Measurements from ENCODE around the gene GPX3.
A peak's percentile ranks its signal among the peaks of the same experiment; 100 is the strongest.

The GPX3 gene

GRCh38 chr5:151048526-151048925, 28.1 kb downstream of the GPX3 start:
- no peak overlapping the region for H4K8ac ChIP-seq (ENCODE audit: low read depth, low read length)
- no peak overlapping the region for H3K4me2 ChIP-seq (ENCODE audit: insufficient read depth, low read length, poor library complexity, severe bottlenecking)
- DNase-seq (ENCODE audit: low spot score): no peak
- no peak overlapping the region for H2BK12ac ChIP-seq (ENCODE audit: low read length)
- H3K9me3 ChIP-seq (replicated peaks in 1 of 2; ENCODE audit: control insufficient read depth in 2 of 2, insufficient read depth in 1 of 2, low read depth in 1 of 2, low read length in 2 of 2): peaks cover 0 to 2% of the 10 kb centered on the region in 2 donors
- H2BK5ac ChIP-seq (ENCODE audit: low read length): no peak overlapping the region
- no peaks in the 10 kb centered on the region for H3K4me1 ChIP-seq (ENCODE audit: control insufficient read depth in 2 of 2, insufficient read depth in 1 of 2, low read depth in 1 of 2, low read length in 2 of 2)
- H2AFZ ChIP-seq (ENCODE audit: low read length): no peak overlapping the region
- H3K27ac ChIP-seq (replicated peaks; ENCODE audit: low read length): no peak overlapping the region
- peaks cover 13 to 43% of the 10 kb centered on the region in 2 donors for H3K36me3 ChIP-seq (replicated peaks in 1 of 2; ENCODE audit: control insufficient read depth in 2 of 2, insufficient read depth in 2 of 2, low read length in 2 of 2)
- no peak overlapping the region for H2BK15ac ChIP-seq (ENCODE audit: low read length)
- no peak overlapping the region for H2BK120ac ChIP-seq (ENCODE audit: low read depth, low read length)
- H3K4ac ChIP-seq (ENCODE audit: low read length): no peak overlapping the region
- peak overlapping the region in 1 of 2 donors; percentile 46 for H3K4me3 ChIP-seq (ENCODE audit: low read length in 2 of 2)
- H3K27me3 ChIP-seq (ENCODE audit: control insufficient read depth in 3 of 3, insufficient read depth in 3 of 3, low read depth in 1 of 3, low read length in 3 of 3): no peaks in the 10 kb centered on the region
- H3K18ac ChIP-seq (ENCODE audit: low read length): no peak overlapping the region
- WGBS, 2 donors (ENCODE audit: extremely low coverage in 2 of 2, insufficient read length in 2 of 2, insufficient replicate concordance in 1 of 2): no CpG with 5 or more reads among the region's 7 CpGs
- H4K91ac ChIP-seq (ENCODE audit: low read depth, low read length, poor library complexity): no peak overlapping the region
- H3K79me1 ChIP-seq (ENCODE audit: low read depth, low read length): no peaks in the 10 kb centered on the region
- no peak overlapping the region for H3K14ac ChIP-seq (ENCODE audit: low read length)
- no peak overlapping the region for H3K23ac ChIP-seq (ENCODE audit: low read depth, low read length, poor library complexity)
- no peak overlapping the region for H3K9ac ChIP-seq (ENCODE audit: low read depth, low read length, poor library complexity)
- H2AK5ac ChIP-seq (ENCODE audit: low read depth, low read length): no peak overlapping the region

- Histone ChIP-seq H3K27ac (replicated peaks; ENCODE audit: low read length) (no peak overlapping the region), H3K14ac (ENCODE audit: low read length) (no peak overlapping the region), H2BK120ac (ENCODE audit: low read depth, low read length) (no peak overlapping the region), H2BK12ac (ENCODE audit: low read length) (no peak overlapping the region), H3K36me3 (replicated peaks in 1 of 2; ENCODE audit: control insufficient read depth in 2 of 2, insufficient read depth in 2 of 2, low read length in 2 of 2) (peaks cover 8 to 31% of the 10 kb centered on the region in 2 donors), H3K18ac (ENCODE audit: low read length) (no peak overlapping the region), H3K4me2 (ENCODE audit: insufficient read depth, low read length, poor library complexity, severe bottlenecking) (no peak overlapping the region), H4K8ac (ENCODE audit: low read depth, low read length) (no peak overlapping the region), H3K27me3 (ENCODE audit: control insufficient read depth in 3 of 3, insufficient read depth in 3 of 3, low read depth in 1 of 3, low read length in 3 of 3) (no peaks in the 10 kb centered on the region), H3K4me3 (ENCODE audit: low read length in 2 of 2) (no peak overlapping the region), H2BK15ac (ENCODE audit: low read length) (no peak overlapping the region), H2AFZ (ENCODE audit: low read length) (no peak overlapping the region), H2AK5ac (ENCODE audit: low read depth, low read length) (no peak overlapping the region), H3K9ac (ENCODE audit: low read depth, low read length, poor library complexity) (no peak overlapping the region), H3K4me1 (ENCODE audit: control insufficient read depth in 2 of 2, insufficient read depth in 1 of 2, low read depth in 1 of 2, low read length in 2 of 2) (no peaks in the 10 kb centered on the region), H2BK5ac (ENCODE audit: low read length) (no peak overlapping the region), H3K23ac (ENCODE audit: low read depth, low read length, poor library complexity) (no peak overlapping the region), H3K4ac (ENCODE audit: low read length) (no peak overlapping the region), H4K91ac (ENCODE audit: low read depth, low read length, poor library complexity) (no peak overlapping the region), H3K79me1 (ENCODE audit: low read depth, low read length) (peaks cover 2% of the 10 kb centered on the region), H3K9me3 (replicated peaks in 1 of 2; ENCODE audit: control insufficient read depth in 2 of 2, insufficient read depth in 1 of 2, low read depth in 1 of 2, low read length in 2 of 2) (peaks cover 0 to 2% of the 10 kb centered on the region in 2 donors)
- no CpG with 5 or more reads among the region's 6 CpGs for WGBS, 2 donors (ENCODE audit: extremely low coverage in 2 of 2, insufficient read length in 2 of 2, insufficient replicate concordance in 1 of 2)
- peak; percentile 74 for DNase-seq (ENCODE audit: low spot score)
These were observed 30.9 kb downstream of the GPX3 start for GRCh38 chr5:151051066-151051930.

GRCh38 chr5:151051931-151052608, 31.7 kb downstream of the GPX3 start:
- Histone ChIP-seq H2AFZ (ENCODE audit: low read length) (no peak overlapping the region), H3K4ac (ENCODE audit: low read length) (no peak overlapping the region), H4K8ac (ENCODE audit: low read depth, low read length) (no peak overlapping the region), H3K9me3 (replicated peaks in 1 of 2; ENCODE audit: control insufficient read depth in 2 of 2, insufficient read depth in 1 of 2, low read depth in 1 of 2, low read length in 2 of 2) (peaks cover 0 to 2% of the 10 kb centered on the region in 2 donors), H3K4me3 (ENCODE audit: low read length in 2 of 2) (no peak overlapping the region), H3K36me3 (replicated peaks in 1 of 2; ENCODE audit: control insufficient read depth in 2 of 2, insufficient read depth in 2 of 2, low read length in 2 of 2) (peaks cover 8 to 30% of the 10 kb centered on the region in 2 donors), H3K9ac (ENCODE audit: low read depth, low read length, poor library complexity) (no peak overlapping the region), H3K27ac (replicated peaks; ENCODE audit: low read length) (no peak overlapping the region), H2AK5ac (ENCODE audit: low read depth, low read length) (no peak overlapping the region), H2BK12ac (ENCODE audit: low read length) (no peak overlapping the region), H3K4me2 (ENCODE audit: insufficient read depth, low read length, poor library complexity, severe bottlenecking) (no peak overlapping the region), H3K23ac (ENCODE audit: low read depth, low read length, poor library complexity) (no peak overlapping the region), H4K91ac (ENCODE audit: low read depth, low read length, poor library complexity) (no peak overlapping the region), H3K18ac (ENCODE audit: low read length) (no peak overlapping the region), H2BK15ac (ENCODE audit: low read length) (no peak overlapping the region), H3K27me3 (ENCODE audit: control insufficient read depth in 3 of 3, insufficient read depth in 3 of 3, low read depth in 1 of 3, low read length in 3 of 3) (no peaks in the 10 kb centered on the region), H2BK120ac (ENCODE audit: low read depth, low read length) (no peak overlapping the region), H3K79me1 (ENCODE audit: low read depth, low read length) (peaks cover 2% of the 10 kb centered on the region), H3K14ac (ENCODE audit: low read length) (peak overlapping the region; percentile 17), H2BK5ac (ENCODE audit: low read length) (no peak overlapping the region), H3K4me1 (ENCODE audit: control insufficient read depth in 2 of 2, insufficient read depth in 1 of 2, low read depth in 1 of 2, low read length in 2 of 2) (no peaks in the 10 kb centered on the region)
- no CpG with 5 or more reads among the region's 10 CpGs for WGBS, 2 donors (ENCODE audit: extremely low coverage in 2 of 2, insufficient read length in 2 of 2, insufficient replicate concordance in 1 of 2)
- DNase-seq (ENCODE audit: low spot score): no peak

GRCh38 chr5:151052836-151053235, 32.4 kb downstream of the GPX3 start:
- peaks cover 8 to 24% of the 10 kb centered on the region in 2 donors for H3K36me3 ChIP-seq (replicated peaks in 1 of 2; ENCODE audit: control insufficient read depth in 2 of 2, insufficient read depth in 2 of 2, low read length in 2 of 2)
- no peak overlapping the region for H2AFZ ChIP-seq (ENCODE audit: low read length)
- no peak for DNase-seq (ENCODE audit: low spot score)
- peaks cover 2% of the 10 kb centered on the region for H3K79me1 ChIP-seq (ENCODE audit: low read depth, low read length)
- no peak overlapping the region for H3K4ac ChIP-seq (ENCODE audit: low read length)
- no peak overlapping the region for H4K8ac ChIP-seq (ENCODE audit: low read depth, low read length)
- H4K91ac ChIP-seq (ENCODE audit: low read depth, low read length, poor library complexity): no peak overlapping the region
- H3K18ac ChIP-seq (ENCODE audit: low read length): no peak overlapping the region
- WGBS, 2 donors (ENCODE audit: extremely low coverage in 2 of 2, insufficient read length in 2 of 2, insufficient replicate concordance in 1 of 2): no CpG with 5 or more reads among the region's 3 CpGs
- no peak overlapping the region for H2BK120ac ChIP-seq (ENCODE audit: low read depth, low read length)
- H3K4me2 ChIP-seq (ENCODE audit: insufficient read depth, low read length, poor library complexity, severe bottlenecking): no peak overlapping the region
- H2BK12ac ChIP-seq (ENCODE audit: low read length): no peak overlapping the region
- no peaks in the 10 kb centered on the region for H3K4me1 ChIP-seq (ENCODE audit: control insufficient read depth in 2 of 2, insufficient read depth in 1 of 2, low read depth in 1 of 2, low read length in 2 of 2)
- no peak overlapping the region for H2AK5ac ChIP-seq (ENCODE audit: low read depth, low read length)
- no peak overlapping the region for H3K27ac ChIP-seq (replicated peaks; ENCODE audit: low read length)
- no peak overlapping the region for H2BK5ac ChIP-seq (ENCODE audit: low read length)
- no peak overlapping the region for H3K23ac ChIP-seq (ENCODE audit: low read depth, low read length, poor library complexity)
- peaks cover 0 to 2% of the 10 kb centered on the region in 2 donors for H3K9me3 ChIP-seq (replicated peaks in 1 of 2; ENCODE audit: control insufficient read depth in 2 of 2, insufficient read depth in 1 of 2, low read depth in 1 of 2, low read length in 2 of 2)
- H3K4me3 ChIP-seq (ENCODE audit: low read length in 2 of 2): no peak overlapping the region
- H3K27me3 ChIP-seq (ENCODE audit: control insufficient read depth in 3 of 3, insufficient read depth in 3 of 3, low read depth in 1 of 3, low read length in 3 of 3): no peaks in the 10 kb centered on the region
- H3K9ac ChIP-seq (ENCODE audit: low read depth, low read length, poor library complexity): no peak overlapping the region
- no peak overlapping the region for H3K14ac ChIP-seq (ENCODE audit: low read length)
- H2BK15ac ChIP-seq (ENCODE audit: low read length): no peak overlapping the region
